Right kidney (tissue), 1 donor: ENCODE data around the gene HEXIM1.

ENCODE experiments used
- DNase-seq: peaks from one replicate; pipeline ENCODE4 v3.0.0-alpha.2; 2016

HEXIM1 gene

GRCh38 chr17:45171338-45172231, 23.3 kb downstream of the HEXIM1 start:
- DNase-seq, result peak; percentile 74

GRCh38 chr17:45172232-45172540, 23.9 kb downstream of the HEXIM1 start:
- DNase-seq, result no peak

GRCh38 chr17:45172541-45173286, 24.4 kb downstream of the HEXIM1 start:
- DNase-seq, result peak; percentile 86

- no peak for DNase-seq
Observed at GRCh38 chr17:45175759-45176115, 27.5 kb downstream of the HEXIM1 start.

- no peak for DNase-seq
Observed at GRCh38 chr17:45177563-45177962, 29.3 kb downstream of the HEXIM1 start.

GRCh38 chr17:45184144-45184543, 35.9 kb downstream of the HEXIM1 start:
- DNase-seq, result no peak

- no peak for DNase-seq
Observed at GRCh38 chr17:45186801-45187354, 38.6 kb downstream of the HEXIM1 start.

GRCh38 chr17:45189009-45189408, 40.7 kb downstream of the HEXIM1 start:
- DNase-seq, result no peak

GRCh38 chr17:45190503-45191255, 42.4 kb downstream of the HEXIM1 start:
- peak; percentile 42 for DNase-seq

GRCh38 chr17:45195424-45195823, 47.1 kb downstream of the HEXIM1 start:
- DNase-seq, result no peak

GRCh38 chr17:45197108-45197507, 48.8 kb downstream of the HEXIM1 start:
- DNase-seq, result no peak

GRCh38 chr17:45197555-45198334, 49.5 kb downstream of the HEXIM1 start:
- peak; percentile 85 for DNase-seq

GRCh38 chr17:45200701-45201100, 52.4 kb downstream of the HEXIM1 start:
- DNase-seq, result no peak

GRCh38 chr17:45201457-45201856, 53.2 kb downstream of the HEXIM1 start:
- no peak for DNase-seq
